K562 (cell line): Measurements from ENCODE around the gene CABP2. TPM values are rescaled to one million over a fixed set of nuclear protein-coding genes. Genes with fewer than 3 reads are reported as not detected.

Experiments used
- ATF4 ChIP-seq: fragments of 450-650 bp; formaldehyde crosslinking; IDR thresholded peaks from 2 replicates; pipeline ENCODE4 v1.4.0; 2022; ENCODE audit warnings: mild to moderate bottlenecking, moderate library complexity
- CTCF ChIP-seq, 3 experiments: IDR thresholded peaks in 2 of 3; conservative IDR thresholded peaks in 1 of 3; 2 replicates each; pipeline ENCODE4 v1.5.1; 2011 to 2012; ENCODE audit warnings: low read length in 3 of 3, mild to moderate bottlenecking in 3 of 3, control low read depth in 2 of 3, improper control_type of control experiment in 1 of 3, inconsistent platforms in 1 of 3, low read depth in 1 of 3, mixed read lengths in 1 of 3, moderate library complexity in 1 of 3; ENCODE audit not compliant: insufficient read depth in 2 of 3
- FOXP4 ChIP-seq: sonication (generic); formaldehyde crosslinking; IDR thresholded peaks from 2 replicates; pipeline ENCODE4 v1.8.0; 2022; ENCODE audit warnings: mild to moderate bottlenecking, missing genetic modification reagents, borderline replicate concordance
- GATAD2B ChIP-seq: fragments of 450-650 bp; IDR thresholded peaks from 2 replicates; pipeline ENCODE4 v1.6.1; 2017; ENCODE audit warnings: mild to moderate bottlenecking, borderline replicate concordance
- HBP1 ChIP-seq: fragments of 450-650 bp; formaldehyde crosslinking; IDR thresholded peaks from 2 replicates; pipeline ENCODE4 v1.4.0; 2022; ENCODE audit warnings: missing genetic modification characterization
- HNRNPK ChIP-seq: fragments of 200-400 bp; formaldehyde crosslinking; IDR thresholded peaks from one replicate; pipeline ENCODE4 v1.6.1; 2018; ENCODE audit warnings: mild to moderate bottlenecking, low read depth, low read length; ENCODE audit not compliant: poor library complexity, severe bottlenecking
- IFI16 ChIP-seq: fragments of 250-450 bp; sonication (Bioruptor Pico); IDR thresholded peaks from 2 replicates; pipeline ENCODE4 v2.1.2; 2022; ENCODE audit warnings: mild to moderate bottlenecking, inconsistent platforms
- MAFG ChIP-seq: fragments of 450-650 bp; conservative IDR thresholded peaks from 2 replicates; pipeline ENCODE4 v1.6.1; 2016; ENCODE audit warnings: missing genetic modification characterization, missing compliant biosample characterization
- NUFIP1 ChIP-seq: fragments of 450-650 bp; IDR thresholded peaks from 2 replicates; pipeline ENCODE4 v1.6.1; 2018; ENCODE audit not compliant: partially characterized antibody
- RBM15 ChIP-seq: fragments of 200-400 bp; formaldehyde crosslinking; IDR thresholded peaks from 2 replicates; pipeline ENCODE4 v1.6.1; 2018; ENCODE audit warnings: mild to moderate bottlenecking, low read length, moderate library complexity; ENCODE audit not compliant: insufficient read depth
- U2AF1 ChIP-seq: fragments of 200-400 bp; formaldehyde crosslinking; optimal IDR thresholded peaks from 2 replicates; pipeline ENCODE3; 2017; ENCODE audit warnings: mild to moderate bottlenecking, low read depth, low read length, moderate library complexity
- ZNF124 ChIP-seq: sonication (generic); formaldehyde crosslinking; IDR thresholded peaks from 2 replicates; pipeline ENCODE4 v1.8.1; 2022; ENCODE audit warnings: missing genetic modification reagents
- ZNF445 ChIP-seq: fragments of 250-450 bp; sonication (Bioruptor Pico); IDR thresholded peaks from 2 replicates; pipeline ENCODE4 v1.4.0; 2020; ENCODE audit warnings: low read depth, mild to moderate bottlenecking, moderate library complexity
- ZNF57 ChIP-seq: fragments of 450-650 bp; formaldehyde crosslinking; IDR thresholded peaks from 2 replicates; pipeline ENCODE4 v1.4.0; 2020; ENCODE audit warnings: mild to moderate bottlenecking, moderate library complexity
- ZNF655 ChIP-seq: fragments of 250-450 bp; sonication (Bioruptor Pico); IDR thresholded peaks from 2 replicates; pipeline ENCODE4 v1.5.0; 2021
- polyA plus RNA-seq, 8 experiments: library from polyadenylated mRNA; depleted of rRNA in 4 of 8; stranded (reverse) in 5 of 8; unstranded in 3 of 8; fragments of >200 nt; fragmentation: Nextera tagmentation in 2 of 8; fragmentation: Illumina TruSeq in 1 of 8; extraction: Ambion mirVana in 2 of 8; extraction: Trizol in 1 of 8; gene quantifications; 2 replicates each; pipeline versions ENCODE4 v1.2.1 to v1.2.3, GENCODE V29; 2011 to 2014; ENCODE audit warnings: inconsistent platforms in 1 of 8, missing spikeins in 1 of 8
- total RNA-seq, 7 experiments: library from RNA; depleted of rRNA in 6 of 7; stranded (reverse); fragments of >200 nt in 6 of 7; fragmentation: Illumina TruSeq in 2 of 7; extraction: Trizol in 2 of 7; gene quantifications; 2 replicates each; pipeline versions ENCODE4 v1.2.1 to v1.2.3, GENCODE V29; 2011 to 2021; ENCODE audit warnings: low replicate concordance in 1 of 7
- TF ChIP-seq, protein P1 (sequence below): sonication (generic); formaldehyde crosslinking; IDR thresholded peaks from 2 replicates; pipeline ENCODE4 v1.8.0; 2022; ENCODE audit warnings: mild to moderate bottlenecking, missing genetic modification reagents
- TF ChIP-seq, protein P2 (sequence below), 2 experiments: fragments of 450-650 bp in 1 of 2; sonication (generic) in 1 of 2; formaldehyde crosslinking in 1 of 2; IDR thresholded peaks in 1 of 2; conservative IDR thresholded peaks in 1 of 2; 2 replicates each; pipeline versions ENCODE4 v1.6.1 to v1.8.1; 2016 to 2023; ENCODE audit warnings: mild to moderate bottlenecking in 2 of 2, moderate library complexity in 2 of 2, inconsistent platforms in 1 of 2, missing genetic modification reagents in 1 of 2

Gene CABP2
- total and polyA plus RNA-seq, 9 of the 15 experiments (the other 6 are each of a cell fraction or from before 2014, with no cell fraction given): not detected

- TF ChIP-seq ZNF445 (CRISPR knock-in tag) (no peak), U2AF1 (no peak), HBP1 (CRISPR knock-in tag) (no peak), RBM15 (no peak), ZNF655 (CRISPR knock-in tag) (no peak), MAFG (tag) (no peak), IFI16 (CRISPR knock-in tag) (no peak), FOXP4 (no peak), ZNF57 (CRISPR knock-in tag) (0 out of 2 replicates have a peak, but pooled peaks have one; percentile 62), ZNF124 (no peak), CTCF (IDR thresholded peaks at IDR 0.05 in 2 of 3, conservative IDR thresholded peaks at IDR 0.05 in 1 of 3; ENCODE audit: insufficient read depth in 2 of 3, low read depth in 1 of 3, low read length in 3 of 3) (peak in 1 of 3 experiments; percentile 7; a peak in 1 of 6 replicates), GATAD2B (no peak), NUFIP1 (no peak), HNRNPK (no peak), ATF4 (0 out of 2 replicates have a peak, but pooled peaks have one; percentile 26)
- TF ChIP-seq, protein P1, sequence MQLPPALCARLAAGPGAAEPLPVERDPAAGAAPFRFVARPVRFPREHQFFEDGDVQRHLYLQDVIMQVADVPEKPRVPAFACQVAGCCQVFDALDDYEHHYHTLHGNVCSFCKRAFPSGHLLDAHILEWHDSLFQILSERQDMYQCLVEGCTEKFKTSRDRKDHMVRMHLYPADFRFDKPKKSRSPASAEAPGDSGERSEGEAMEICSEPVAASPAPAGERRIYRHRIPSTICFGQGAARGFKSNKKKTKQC (CRISPR knock-in tag): no peak
- TF ChIP-seq, protein P2, sequence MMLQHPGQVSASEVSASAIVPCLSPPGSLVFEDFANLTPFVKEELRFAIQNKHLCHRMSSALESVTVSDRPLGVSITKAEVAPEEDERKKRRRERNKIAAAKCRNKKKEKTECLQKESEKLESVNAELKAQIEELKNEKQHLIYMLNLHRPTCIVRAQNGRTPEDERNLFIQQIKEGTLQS (IDR thresholded peaks at IDR 0.05): no peak
- TF ChIP-seq, protein P2 (CRISPR knock-in tag; conservative IDR thresholded peaks at IDR 0.05): 0 out of 2 replicates have a peak, but pooled peaks have one; percentile 43
Observed at GRCh38 chr11:67469508-67469811, 53.8 kb downstream of the CABP2 start (continued).
